Psoas muscle (tissue), 8 donors: ENCODE data around the gene C1QL1. TPM values are rescaled to one million over a fixed set of nuclear protein-coding genes. Genes with fewer than 3 reads are reported as not detected.

Experiments
- ATAC-seq, 4 donors: fragments of 200-7000 bp; cut with Tn5 transposase; one replicate each; pipeline ENCODE4 v1.9.1; 2020; ENCODE audit warnings: moderate library complexity in 3 of 4, mild to moderate bottlenecking in 2 of 4
- DNase-seq, 2 donors: peaks; one replicate each; pipeline ENCODE4 v3.0.0-alpha.2; 2020
- H3K27ac ChIP-seq: fragments of 200-600 bp; one replicate; pipeline ENCODE4 v1.8.0; 2022
- H3K27me3 ChIP-seq, 3 donors: fragments of 200-600 bp in 1 of 3; one replicate each; pipeline versions ENCODE4 v1.6.1 to v1.8.0; 2013 to 2022; ENCODE audit warnings: low read length in 2 of 3, mild to moderate bottlenecking in 2 of 3, moderate library complexity in 1 of 3; ENCODE audit not compliant: insufficient read depth in 3 of 3
- H3K36me3 ChIP-seq, 2 donors: fragments of 200-600 bp in 1 of 2; one replicate each; pipeline versions ENCODE4 v1.6.1 to v1.8.0; 2013 to 2022; ENCODE audit warnings: low read depth in 1 of 2, mild to moderate bottlenecking in 1 of 2, moderate library complexity in 1 of 2; ENCODE audit not compliant: insufficient read depth in 1 of 2
- H3K4me1 ChIP-seq: fragments of 200-600 bp; one replicate; pipeline ENCODE4 v1.8.0; 2022
- H3K4me3 ChIP-seq: fragments of 200-600 bp; one replicate; pipeline ENCODE4 v1.8.0; 2022; ENCODE audit warnings: mild to moderate bottlenecking
- H3K9me3 ChIP-seq: fragments of 200-600 bp; one replicate; pipeline ENCODE4 v1.8.0; 2022
- WGBS, 3 donors: extraction: QIAGEN DNeasy Blood & Tissue Kit; methylation state at CpG; one replicate each; pipeline versions ENCODE4 v1.1.6 to v1.1.7; 2013; 5-methylcytosine and 5-hydroxymethylcytosine counted together
- intact Hi-C, 2 donors: fragments of 100-400 bp; cut with DNase I; formaldehyde crosslinking; loops; one replicate each; pipeline versions ENCODE4 v1.11.0 to v1.14.2; 2022
- polyA plus RNA-seq, 3 donors: library from polyadenylated mRNA; stranded (reverse); fragments of 200-250 nt; gene quantifications; one replicate each; pipeline ENCODE4 v1.2.3, GENCODE V29; 2013
- total RNA-seq, 4 donors: library from RNA; stranded (reverse); fragmentation: NEBNext Ultra II Directional in 2 of 4; extraction: Animal tissue kit (Norgen Biotek cat#: 25700) in 2 of 4; gene quantifications; one replicate each; pipeline versions ENCODE4 v1.2.1 to v1.2.4, GENCODE V29; 2021 to 2023
- TF ChIP-seq, protein P1 (sequence below): fragments of 200-600 bp; IDR thresholded peaks from one replicate; pipeline ENCODE4 v1.8.0; 2022; ENCODE audit warnings: antibody characterized with exemption
- donor health status: healthy with polysubstance abuse.
- donor health status: DM: no; HTN: no; CAD: no; lungs with moderate emphysema.
- donor health status: Bipolar disorder and iron deficiency.
- donor health status: healthy.
- donor health status: DM: yes; HTN: yes; CAD: no.
- donor health status: DM: no; HTN: no; CAD: no.
- donor health status: DM: no; HTN: no; CAD: no.
- donor health status: DM: yes; HTN: yes; CAD: no.

The C1QL1 gene
- total and polyA plus RNA-seq, 7 donors: 0.05 TPM; not detected in 6

DNA sequence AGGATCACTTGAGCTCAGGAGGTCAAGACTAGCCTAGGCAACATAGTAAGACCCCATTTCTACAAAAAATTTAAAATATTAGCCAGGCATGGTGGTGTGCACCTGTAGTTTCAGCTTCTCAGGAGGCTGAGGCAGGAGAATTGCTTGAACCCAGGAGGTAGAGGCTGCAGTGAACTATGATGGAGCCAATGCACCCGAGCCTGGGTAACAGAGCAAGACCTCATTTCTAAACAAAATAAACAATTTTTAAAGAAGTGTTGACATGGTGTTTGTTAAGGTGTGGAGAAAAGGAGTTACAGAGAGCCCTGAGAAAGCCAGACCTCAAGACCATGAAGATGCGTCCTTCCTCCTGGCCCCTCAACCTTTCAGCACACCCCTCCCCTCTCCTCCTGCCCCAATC is 37.6 kb upstream of the C1QL1 start:
- 83 to 86% (median 83%) methylated on average over 2 of the region's 2 CpGs for WGBS, 3 donors
- H3K36me3 ChIP-seq: no peaks in the 10 kb centered on the region
- TF ChIP-seq, protein P1, sequence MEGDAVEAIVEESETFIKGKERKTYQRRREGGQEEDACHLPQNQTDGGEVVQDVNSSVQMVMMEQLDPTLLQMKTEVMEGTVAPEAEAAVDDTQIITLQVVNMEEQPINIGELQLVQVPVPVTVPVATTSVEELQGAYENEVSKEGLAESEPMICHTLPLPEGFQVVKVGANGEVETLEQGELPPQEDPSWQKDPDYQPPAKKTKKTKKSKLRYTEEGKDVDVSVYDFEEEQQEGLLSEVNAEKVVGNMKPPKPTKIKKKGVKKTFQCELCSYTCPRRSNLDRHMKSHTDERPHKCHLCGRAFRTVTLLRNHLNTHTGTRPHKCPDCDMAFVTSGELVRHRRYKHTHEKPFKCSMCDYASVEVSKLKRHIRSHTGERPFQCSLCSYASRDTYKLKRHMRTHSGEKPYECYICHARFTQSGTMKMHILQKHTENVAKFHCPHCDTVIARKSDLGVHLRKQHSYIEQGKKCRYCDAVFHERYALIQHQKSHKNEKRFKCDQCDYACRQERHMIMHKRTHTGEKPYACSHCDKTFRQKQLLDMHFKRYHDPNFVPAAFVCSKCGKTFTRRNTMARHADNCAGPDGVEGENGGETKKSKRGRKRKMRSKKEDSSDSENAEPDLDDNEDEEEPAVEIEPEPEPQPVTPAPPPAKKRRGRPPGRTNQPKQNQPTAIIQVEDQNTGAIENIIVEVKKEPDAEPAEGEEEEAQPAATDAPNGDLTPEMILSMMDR: no peak
- H3K27ac ChIP-seq: no peak overlapping the region
- no peak overlapping the region for H3K4me3 ChIP-seq
- DNase-seq: no peak
- no peak for ATAC-seq
- H3K27me3 ChIP-seq: peaks cover 0 to 2% (median 0%) of the 10 kb centered on the region in 3 donors
- intact Hi-C loops: no loop called here
- H3K9me3 ChIP-seq: no peaks in the 10 kb centered on the region
- no peaks in the 10 kb centered on the region for H3K4me1 ChIP-seq

DNA sequence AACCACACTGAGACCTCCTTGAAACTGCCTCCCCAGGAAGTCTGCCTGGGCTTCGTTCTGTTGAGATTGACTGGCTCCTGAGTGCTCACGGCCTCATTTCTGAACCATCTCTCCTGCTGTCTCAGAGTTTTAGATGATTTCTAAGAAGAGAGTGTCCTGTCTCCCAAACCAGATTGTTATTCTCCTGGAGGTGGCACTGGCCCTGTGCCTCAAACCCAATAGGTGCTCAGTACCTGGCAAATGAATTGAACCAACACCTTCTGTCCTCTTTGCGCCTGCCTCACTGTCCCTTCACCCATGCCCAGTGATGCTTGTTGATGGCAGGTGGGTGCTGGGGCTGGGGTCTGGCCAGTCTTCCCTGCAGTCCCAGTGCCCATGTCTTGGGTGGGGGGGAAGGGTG is 36.3 kb upstream of the C1QL1 start:
- H3K4me1 ChIP-seq: no peaks in the 10 kb centered on the region
- no peak for DNase-seq
- ATAC-seq: no peak
- H3K27ac ChIP-seq: no peak overlapping the region
- H3K9me3 ChIP-seq: no peaks in the 10 kb centered on the region
- H3K36me3 ChIP-seq: no peaks in the 10 kb centered on the region
- H3K27me3 ChIP-seq: peaks cover 0 to 2% (median 0%) of the 10 kb centered on the region in 3 donors
- TF ChIP-seq, protein P1: no peak
- intact Hi-C loops: no loop called here
- 90 to 99% (median 92%) methylated on average over 3 of the region's 3 CpGs for WGBS, 3 donors
- no peak overlapping the region for H3K4me3 ChIP-seq

GRCh38 chr17:45003877-45004276 is 35.8 kb upstream of the C1QL1 start:
- H3K27me3 ChIP-seq: peaks cover 0 to 2% (median 0%) of the 10 kb centered on the region in 3 donors
- ATAC-seq (no peak), DNase-seq (no peak)
- no peaks in the 10 kb centered on the region for H3K9me3 ChIP-seq
- no peak overlapping the region for H3K4me3 ChIP-seq
- H3K36me3 ChIP-seq: no peaks in the 10 kb centered on the region
- no peak overlapping the region for H3K27ac ChIP-seq
- TF ChIP-seq, protein P1: no peak
- intact Hi-C loops: no loop called here
- WGBS, 3 donors: 51 to 60% (median 55%) methylated on average over 8 of the region's 8 CpGs
- H3K4me1 ChIP-seq: no peaks in the 10 kb centered on the region

- Histone ChIP-seq H3K9me3 (no peaks in the 10 kb centered on the region), H3K4me1 (no peaks in the 10 kb centered on the region), H3K27ac (no peak overlapping the region), H3K27me3 (peaks cover 0 to 5% (median 0%) of the 10 kb centered on the region in 3 donors), H3K36me3 (no peaks in the 10 kb centered on the region), H3K4me3 (no peak overlapping the region)
- ATAC-seq (no peak), DNase-seq (no peak)
- intact Hi-C loops: no loop called here
- TF ChIP-seq, protein P1: no peak
- WGBS, 3 donors: 71 to 85% (median 77%) methylated on average over 3 of the region's 3 CpGs
Measured at GRCh38 chr17:45001310-45001709, 33.2 kb upstream of the C1QL1 start.

GRCh38 chr17:44999433-44999832 is 31.3 kb upstream of the C1QL1 start:
- intact Hi-C loops: no loop called here
- 95 to 97% (median 95%) methylated on average over 3 of the region's 3 CpGs for WGBS, 3 donors
- H3K9me3 ChIP-seq: no peaks in the 10 kb centered on the region
- ATAC-seq (no peak), DNase-seq (no peak)
- H3K4me1 ChIP-seq: no peaks in the 10 kb centered on the region
- no peaks in the 10 kb centered on the region for H3K36me3 ChIP-seq
- no peak overlapping the region for H3K4me3 ChIP-seq
- H3K27me3 ChIP-seq: peaks cover 0 to 5% (median 0%) of the 10 kb centered on the region in 3 donors
- TF ChIP-seq, protein P1: no peak
- H3K27ac ChIP-seq: no peak overlapping the region
